Measurements from ENCODE around the gene AXIN1.

- no peak for TF ChIP-seq CTCF (IDR thresholded peaks at IDR 0.05)
- TF ChIP-seq POLR2A (IDR thresholded peaks at IDR 0.05): no peak
These were observed 27.0 kb downstream of the AXIN1 start for GRCh38 chr16:325375-326145.
